Measurements from ENCODE around the gene PDE6B.

DNA sequence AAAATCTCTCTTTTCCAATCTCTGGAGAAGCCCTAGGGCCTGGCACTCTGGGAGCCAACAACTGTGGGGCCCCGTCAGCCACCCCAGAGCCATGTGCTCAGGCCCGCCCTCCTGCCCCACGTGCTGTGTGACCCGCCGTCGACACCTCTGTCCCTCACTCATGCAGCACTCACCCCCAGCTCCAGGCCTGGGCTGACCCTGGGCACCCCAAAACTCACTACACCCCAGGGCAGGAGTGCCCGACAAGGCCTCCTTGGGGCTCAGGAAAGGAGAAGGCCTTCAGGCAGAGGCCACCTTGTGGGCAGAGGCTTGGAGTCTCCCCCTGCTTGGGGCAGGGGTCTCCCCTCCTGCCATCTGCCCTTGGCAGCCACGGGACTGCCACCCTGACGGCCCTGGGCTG lies 54.7 kb downstream of the PDE6B start:
- no peak for TF ChIP-seq POLR2A (IDR thresholded peaks at IDR 0.05)
- TF ChIP-seq, protein P1, sequence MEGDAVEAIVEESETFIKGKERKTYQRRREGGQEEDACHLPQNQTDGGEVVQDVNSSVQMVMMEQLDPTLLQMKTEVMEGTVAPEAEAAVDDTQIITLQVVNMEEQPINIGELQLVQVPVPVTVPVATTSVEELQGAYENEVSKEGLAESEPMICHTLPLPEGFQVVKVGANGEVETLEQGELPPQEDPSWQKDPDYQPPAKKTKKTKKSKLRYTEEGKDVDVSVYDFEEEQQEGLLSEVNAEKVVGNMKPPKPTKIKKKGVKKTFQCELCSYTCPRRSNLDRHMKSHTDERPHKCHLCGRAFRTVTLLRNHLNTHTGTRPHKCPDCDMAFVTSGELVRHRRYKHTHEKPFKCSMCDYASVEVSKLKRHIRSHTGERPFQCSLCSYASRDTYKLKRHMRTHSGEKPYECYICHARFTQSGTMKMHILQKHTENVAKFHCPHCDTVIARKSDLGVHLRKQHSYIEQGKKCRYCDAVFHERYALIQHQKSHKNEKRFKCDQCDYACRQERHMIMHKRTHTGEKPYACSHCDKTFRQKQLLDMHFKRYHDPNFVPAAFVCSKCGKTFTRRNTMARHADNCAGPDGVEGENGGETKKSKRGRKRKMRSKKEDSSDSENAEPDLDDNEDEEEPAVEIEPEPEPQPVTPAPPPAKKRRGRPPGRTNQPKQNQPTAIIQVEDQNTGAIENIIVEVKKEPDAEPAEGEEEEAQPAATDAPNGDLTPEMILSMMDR (IDR thresholded peaks at IDR 0.05) = no peak
